ENCODE measurements around the gene MCFD2.
"Not testable (repeated sequence)": the region's sequence is repeated elsewhere in the genome, so short reads cannot be mapped to it uniquely, and the experiment has no call there.

MCFD2 gene

DNA sequence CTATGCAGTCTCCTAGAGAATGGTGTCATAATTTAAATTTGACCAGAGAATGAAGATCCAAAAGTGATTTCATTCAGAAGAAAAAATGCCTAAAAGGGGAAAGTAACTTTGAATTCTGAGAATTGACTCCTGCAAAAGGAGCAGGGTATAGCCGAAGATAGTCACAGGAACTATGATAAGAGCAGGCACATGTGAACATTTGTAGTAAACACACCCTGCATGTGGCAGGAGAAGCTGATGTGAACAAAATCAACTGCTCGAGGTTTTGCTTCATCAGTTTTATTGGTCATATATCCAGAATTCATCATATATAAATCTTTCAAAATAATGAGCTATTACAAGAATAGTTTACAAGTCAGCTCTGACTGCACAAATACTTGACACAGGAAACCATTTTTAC lies 14.0 kb downstream of the MCFD2 start:
- DNase-seq, result no peak

DNA sequence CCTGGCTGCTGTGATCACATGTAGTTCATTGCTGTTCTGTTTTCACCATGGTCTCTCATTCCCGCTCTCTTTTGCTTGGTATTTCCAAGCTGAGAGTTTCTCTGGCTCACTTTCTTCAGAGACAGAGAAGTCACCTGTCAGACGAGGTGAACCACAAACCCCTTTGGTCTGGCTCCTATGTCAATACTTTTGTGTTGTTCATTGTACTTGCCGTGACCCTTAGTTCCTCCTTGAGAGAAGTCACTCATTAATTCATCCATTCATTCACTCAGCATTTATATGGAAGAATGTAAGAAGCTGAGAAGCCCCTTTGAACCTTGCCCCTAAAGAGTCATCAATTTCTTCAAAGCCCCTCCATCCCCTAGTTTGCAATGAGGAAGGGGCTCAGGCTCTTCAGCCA lies 15.2 kb downstream of the MCFD2 start:
- no peak for DNase-seq

DNA sequence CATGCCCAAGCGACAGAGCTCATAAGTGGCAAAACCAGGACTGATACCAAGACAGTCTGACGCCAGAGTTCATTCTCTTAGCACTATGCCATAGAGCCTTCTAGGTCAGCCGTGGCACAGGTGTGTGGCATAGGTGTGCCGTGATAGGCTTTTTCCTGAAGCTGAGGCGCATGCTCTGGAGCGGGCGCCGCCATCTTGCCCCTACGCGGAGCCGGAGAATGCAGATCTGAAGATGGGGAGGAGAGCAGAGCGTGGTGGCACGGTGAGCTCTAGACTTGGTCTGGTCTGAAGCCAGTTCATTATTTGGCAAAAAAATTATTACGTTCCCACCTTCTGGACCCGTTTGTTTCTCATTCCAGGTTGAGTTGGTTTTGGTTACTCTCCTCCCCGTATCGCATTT lies 16.6 kb downstream of the MCFD2 start:
- DNase-seq, result no peak

DNA sequence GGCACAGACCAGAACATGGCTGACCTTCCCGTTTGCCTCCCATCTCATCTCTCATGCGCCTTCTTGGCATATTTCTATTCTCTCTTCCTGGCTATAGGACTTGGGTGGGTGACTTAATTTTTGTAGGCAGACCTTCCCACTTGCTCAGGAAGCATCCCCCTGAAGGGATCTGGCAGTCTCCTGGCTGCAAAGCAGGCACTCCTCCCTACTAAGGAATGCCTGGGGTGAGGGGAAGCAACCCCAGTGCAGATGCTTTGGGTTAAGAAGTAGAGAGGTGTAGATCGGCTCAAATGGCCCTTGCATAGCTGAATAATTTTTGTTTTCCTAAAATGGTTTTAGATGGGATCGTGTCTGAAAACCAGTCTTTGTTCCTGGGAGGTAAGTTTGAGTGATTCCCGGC lies 17.6 kb downstream of the MCFD2 start:
- DNase-seq, result no peak

DNA sequence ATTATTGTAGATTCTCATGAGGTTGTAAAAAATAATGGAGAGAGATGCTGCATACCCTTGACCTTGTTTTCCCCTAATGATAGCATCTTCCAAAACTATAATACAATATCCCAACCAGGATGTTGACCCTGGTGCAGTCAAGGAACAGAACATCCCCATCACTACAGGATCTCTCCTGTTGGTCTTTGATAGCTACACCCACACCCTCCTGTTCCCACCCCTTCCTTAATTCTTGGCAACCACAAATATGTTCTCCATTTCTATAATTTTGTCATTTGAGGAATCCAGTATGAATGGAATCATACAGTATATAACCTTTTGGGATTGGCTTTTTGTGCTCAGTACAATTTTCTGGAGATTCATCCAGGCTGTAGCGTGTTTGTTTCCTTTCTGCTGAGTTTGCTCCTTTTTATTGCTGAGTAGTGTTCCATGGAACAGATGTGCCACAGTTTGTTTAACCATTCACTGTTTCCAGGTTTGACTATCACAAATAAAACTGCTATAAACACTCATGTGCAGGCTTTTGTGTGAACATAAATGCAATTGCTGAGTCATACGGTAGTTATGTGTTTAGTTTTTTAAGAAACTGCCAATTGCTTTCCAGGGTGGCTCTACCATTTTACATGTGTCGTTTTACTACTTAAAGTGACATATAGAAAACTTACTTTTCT lies 22.2 kb downstream of the MCFD2 start:
- no peak for DNase-seq

DNA sequence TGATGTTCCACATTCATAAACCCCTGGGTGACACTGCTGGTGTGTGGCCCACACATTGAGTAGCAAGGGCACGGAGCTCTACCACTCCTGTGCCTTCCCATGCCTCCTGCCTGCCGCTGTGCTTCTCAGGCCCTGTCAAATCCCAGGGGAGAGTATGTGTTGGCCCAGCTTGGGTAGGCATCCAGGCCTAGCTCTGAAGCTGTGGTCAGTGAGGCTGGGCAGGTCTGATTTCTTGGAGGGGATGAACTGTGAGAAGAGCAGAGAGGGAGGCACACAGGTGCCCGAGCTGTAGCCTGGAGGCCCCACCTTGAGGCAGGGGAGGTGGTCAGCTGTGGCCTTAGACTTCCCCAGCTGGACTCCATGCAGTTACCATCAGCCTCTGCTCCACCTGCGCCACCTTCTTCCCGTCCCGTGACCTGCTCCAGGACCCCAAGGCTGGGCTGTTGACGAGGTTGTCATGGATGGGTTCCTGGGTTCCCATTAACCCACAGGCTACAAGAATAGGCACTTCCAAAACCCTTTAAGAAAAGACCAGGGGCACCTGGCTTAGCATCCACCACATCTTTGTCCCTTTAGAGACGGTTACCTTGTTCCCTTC lies 23.6 kb downstream of the MCFD2 start:
- DNase-seq, result no peak

DNA sequence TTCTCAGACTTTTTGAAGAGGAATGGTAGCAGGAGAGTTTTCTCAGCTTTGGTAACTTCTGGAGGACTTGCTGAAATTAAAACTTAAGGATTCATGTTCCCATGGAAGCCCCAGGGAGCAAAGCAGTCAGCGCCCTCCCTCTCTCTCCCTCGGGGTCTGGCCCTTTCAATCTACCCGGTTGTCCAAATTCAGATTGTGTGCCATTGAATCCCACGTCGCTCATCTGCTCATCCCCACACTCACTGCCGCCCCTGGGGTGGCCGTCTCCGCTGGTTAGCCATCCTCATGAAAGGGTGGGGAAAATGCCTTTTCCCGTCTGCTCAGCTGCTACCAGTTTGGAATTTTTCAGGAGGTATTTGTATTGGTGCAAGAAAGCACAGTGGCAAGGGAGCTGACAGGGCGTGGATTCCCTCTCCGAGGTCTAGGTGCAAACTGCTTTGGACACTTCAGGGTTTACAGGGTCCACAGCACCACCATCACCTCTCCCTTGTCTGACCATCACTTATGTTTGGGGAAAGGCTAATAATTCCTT lies 27.1 kb downstream of the MCFD2 start:
- no peak for DNase-seq

DNA sequence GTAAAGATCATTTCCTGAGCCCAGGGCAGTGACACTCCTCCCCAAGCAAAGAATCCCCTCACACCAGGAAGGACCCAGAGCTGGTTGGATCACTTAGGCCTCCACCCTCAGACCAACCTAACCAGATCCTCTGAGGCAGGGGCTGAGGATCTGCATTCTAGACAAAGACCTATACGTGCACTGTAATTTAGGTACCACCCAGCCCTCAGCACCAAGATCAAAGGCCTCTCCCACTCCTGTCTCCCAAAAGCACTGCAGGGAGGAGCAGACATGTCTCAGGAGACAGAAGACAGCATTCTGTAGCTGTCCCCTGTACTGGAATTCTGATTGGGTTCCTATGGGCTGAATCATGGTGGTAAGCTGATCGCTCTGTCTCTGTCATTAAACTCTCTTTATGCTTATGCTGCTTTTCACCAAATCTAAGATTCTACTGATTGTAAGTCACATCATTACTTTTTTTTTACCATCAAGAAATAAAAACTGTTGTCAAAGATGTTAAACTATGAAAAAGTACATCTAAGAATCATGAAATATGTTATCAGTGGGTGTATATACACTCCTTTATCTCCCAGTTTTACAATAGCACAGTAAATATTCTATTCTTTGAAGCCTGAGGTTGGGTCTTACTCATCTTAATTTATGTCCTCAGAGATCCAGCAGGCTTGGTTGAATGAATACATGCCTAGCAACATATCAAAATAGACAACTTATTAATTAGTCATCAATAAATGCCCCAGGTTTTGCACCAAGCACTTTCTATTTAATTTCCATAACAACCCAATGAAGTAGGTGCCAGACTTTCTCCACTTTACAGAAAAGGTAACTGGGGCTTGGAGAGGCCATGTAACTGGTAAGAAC lies 28.3 kb downstream of the MCFD2 start:
- DNase-seq, result no peak

DNA sequence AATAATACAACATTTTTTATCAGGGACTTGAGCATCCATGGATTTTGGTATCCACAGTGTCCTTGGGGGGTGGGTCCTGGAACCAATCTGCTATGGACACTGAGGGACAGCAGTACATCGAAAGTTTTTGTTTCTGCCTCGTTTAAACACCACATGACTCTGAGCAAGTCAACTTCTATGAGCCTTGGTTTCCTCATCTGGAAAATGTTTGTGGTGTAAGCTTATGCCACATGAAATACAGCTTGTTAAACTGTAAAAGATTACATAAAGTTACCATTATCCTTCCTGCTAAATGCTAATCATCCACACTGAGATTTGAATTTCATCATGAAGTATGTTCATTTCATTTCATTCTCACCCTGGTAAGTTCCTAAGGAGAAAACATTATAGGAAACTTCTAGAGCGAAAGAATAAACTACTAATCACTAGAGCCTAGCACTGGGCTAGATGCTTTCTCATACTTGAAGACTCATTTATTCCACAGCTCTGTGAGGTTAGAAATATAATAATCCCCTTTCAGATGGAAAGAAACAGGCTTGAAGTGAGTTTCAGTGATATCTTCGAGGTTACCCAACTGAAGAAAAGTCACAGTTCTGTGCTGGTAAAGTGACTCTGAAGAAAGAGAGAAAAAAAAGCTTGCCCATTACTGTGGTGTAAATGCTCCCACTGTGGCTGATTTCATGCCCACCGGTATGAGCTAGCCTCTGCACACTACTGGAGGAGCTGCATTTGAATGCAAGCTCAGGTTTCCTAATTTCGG lies 29.2 kb downstream of the MCFD2 start:
- DNase-seq, result no peak

DNA sequence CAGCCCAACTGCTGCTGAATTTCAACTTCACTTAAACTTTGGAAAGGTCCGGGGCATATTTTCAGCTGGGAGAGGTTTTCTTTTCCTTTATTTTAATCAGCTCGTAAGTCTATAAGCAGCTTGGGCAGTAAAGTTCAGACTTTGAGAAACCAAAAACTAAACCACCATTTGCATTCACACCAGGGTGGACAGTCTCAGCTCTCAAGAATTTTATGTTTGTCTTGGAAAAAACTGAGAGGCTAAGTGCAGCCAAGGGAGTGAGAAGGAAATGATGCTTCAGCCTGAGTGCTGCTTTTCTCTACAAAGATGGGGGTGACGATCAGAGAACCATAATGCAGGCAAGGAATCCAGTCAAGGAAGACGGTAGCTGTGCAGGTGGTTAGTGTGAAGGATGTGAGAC lies 30.2 kb downstream of the MCFD2 start:
- no peak for DNase-seq

DNA sequence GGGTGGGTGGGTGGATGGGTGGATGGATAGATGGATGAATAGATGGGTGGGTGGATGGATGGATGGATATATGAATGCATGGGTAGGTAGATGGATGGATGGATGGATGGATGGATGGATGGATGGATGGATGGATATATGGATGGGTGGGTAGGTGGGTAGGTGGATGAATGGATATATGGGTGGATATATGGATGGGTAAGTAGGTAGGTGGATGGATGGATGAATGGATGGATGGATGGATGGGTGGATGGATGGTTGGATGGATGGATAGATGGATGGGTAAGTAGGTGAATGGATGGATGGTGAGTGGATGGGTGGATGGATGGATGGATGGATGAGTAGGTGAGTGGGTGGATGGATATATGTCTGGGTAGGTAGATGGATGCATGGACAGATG lies 36.1 kb downstream of the MCFD2 start:
- no peak for DNase-seq

DNA sequence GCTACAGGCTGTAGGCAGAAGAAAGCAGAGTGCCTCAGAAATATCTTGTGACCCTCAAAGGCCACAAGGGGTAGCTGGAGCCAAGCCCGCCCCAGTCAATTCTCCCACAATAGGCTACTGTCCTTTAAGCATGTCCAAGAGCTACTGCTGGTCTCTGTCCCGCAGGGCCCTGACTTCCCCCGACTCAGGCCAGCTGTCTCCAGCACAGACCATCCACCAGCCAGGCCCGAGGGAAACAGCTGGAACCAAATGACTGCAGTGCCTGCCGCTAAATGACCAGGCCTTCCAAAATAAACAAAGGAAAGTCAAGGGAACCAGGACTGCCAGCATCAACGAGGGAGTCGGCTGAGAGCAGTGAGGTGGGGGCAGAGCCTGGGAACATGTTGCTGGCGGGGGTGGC lies 36.7 kb downstream of the MCFD2 start:
- no peak for DNase-seq

DNA sequence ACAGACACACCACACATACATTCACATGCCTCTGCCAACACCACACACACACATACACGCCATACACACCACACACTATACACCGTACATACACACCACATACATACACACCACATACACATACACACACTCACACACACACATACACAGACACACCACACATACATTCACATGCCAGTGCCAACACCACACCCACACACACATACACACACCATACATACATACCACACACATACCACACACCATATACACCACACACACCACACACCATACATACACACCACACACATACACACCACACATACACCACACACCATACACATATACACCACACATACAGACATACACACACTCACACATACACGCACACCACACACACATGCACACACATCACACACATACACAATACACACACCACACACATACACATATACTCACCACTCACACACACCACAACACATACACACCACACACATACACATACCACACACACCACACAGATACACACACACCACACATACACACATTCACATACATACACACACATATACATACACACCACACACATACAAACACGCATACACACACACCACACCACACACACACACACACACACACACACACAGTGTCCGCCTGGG lies 37.2 kb downstream of the MCFD2 start:
- no peak for DNase-seq

DNA sequence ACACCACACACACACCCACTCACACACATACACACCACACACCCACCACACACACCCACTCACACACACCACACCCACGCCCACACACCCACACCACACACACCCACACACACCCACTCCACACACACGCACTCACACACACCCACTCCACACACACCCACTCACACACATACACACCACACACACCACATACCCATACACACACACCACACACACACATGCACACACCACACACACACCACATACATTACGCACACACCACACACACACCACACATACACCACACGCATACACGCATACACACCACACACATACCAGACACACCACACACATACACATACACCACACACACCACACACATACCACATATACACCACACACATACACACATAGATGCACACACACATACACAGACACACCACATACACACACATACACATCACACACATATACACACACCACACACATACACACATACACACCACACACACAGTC lies 37.9 kb downstream of the MCFD2 start:
- DNase-seq, result no peak

DNA sequence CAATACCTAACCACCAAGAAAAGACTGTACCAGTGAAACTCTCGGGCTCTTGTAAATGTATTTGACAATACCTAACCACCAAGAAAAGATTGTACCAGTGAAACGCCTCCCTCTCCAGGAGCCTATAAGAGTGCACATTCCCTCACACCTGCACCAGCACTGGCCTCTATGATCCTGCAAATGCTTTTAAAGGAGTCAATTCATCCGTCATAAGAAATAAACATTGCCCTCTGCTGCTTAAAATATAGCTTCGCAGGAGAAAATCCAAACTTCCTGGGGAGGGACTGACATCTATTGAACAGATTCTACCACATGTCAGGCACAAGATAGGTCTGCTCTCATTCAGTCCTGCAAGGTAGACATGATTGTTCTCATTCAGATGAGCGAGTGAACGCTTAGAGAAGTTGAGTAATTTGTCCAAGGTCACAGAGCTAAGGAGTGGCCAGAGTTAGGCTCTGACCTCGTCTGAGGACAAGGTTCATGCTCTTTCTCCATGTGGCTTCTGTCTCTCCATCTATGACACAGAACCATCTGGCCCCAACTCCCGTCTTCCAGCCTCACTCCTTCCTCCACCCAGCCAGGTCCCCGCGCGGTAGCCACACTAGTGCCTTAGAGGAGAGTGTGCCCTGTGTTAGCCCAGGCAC lies 38.7 kb downstream of the MCFD2 start:
- DNase-seq, result peak; percentile 59 to 73 (median 73)

DNA sequence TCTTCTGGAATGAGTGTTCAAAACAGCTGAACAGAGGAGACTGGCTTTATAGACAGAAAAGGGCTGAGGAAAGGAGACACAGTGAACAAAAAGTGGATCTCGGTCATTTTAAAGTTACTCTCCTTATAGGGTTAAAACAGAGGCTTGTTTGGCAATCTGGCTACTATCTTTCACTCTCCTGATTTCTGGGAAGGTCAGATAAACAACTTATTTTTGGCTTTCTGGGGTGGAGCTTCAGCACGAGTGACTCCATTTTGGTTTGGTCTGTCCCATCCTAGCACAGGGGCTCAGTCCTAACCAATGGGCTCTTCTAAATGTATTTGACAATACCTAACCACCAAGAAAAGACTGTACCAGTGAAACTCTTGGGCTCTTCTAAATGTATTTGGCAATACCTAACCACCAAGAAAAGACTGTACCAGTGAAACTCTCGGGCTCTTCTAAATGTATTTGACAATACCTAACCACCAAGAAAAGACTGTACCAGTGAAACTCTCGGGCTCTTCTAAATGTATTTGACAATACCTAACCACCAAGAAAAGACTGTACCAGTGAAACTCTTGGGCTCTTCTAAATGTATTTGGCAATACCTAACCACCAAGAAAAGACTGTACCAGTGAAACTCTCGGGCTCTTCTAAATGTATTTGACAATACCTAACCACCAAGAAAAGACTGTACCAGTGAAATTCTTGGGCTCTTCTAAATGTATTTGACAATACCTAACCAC lies 39.5 kb downstream of the MCFD2 start:
- DNase-seq, result not testable (repeated sequence)

DNA sequence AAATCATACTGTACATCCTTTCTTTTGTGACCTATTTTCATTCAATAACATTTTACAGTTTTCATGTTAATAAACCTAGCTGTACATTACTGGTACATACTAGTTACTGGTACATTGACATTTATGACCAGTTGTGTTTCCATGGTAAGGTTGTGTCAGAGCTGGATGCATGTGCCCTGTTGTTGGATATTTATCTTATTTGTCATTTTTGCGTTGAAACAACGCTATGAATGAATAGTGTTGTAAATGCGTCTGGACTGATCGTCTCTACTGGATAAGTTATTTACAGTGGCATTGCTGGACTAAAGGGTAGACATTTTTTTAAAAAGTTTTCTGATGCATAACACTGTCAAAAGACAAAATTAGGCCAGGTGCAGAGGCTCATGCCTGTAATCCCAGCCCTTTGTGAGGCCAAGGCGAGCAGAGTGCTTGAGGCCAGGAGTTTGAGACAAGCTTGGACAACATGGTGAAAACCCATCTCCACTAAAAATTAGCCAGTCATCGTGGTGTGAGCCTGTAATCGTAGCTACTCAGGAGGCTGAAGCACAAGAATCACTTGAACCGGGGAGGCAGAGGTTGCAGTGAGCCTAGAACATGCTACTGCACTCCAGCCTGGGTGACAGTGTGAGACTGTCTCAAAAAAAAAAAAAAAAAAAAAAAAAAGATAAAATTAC lies 40.2 kb downstream of the MCFD2 start:
- DNase-seq, result no peak

DNA sequence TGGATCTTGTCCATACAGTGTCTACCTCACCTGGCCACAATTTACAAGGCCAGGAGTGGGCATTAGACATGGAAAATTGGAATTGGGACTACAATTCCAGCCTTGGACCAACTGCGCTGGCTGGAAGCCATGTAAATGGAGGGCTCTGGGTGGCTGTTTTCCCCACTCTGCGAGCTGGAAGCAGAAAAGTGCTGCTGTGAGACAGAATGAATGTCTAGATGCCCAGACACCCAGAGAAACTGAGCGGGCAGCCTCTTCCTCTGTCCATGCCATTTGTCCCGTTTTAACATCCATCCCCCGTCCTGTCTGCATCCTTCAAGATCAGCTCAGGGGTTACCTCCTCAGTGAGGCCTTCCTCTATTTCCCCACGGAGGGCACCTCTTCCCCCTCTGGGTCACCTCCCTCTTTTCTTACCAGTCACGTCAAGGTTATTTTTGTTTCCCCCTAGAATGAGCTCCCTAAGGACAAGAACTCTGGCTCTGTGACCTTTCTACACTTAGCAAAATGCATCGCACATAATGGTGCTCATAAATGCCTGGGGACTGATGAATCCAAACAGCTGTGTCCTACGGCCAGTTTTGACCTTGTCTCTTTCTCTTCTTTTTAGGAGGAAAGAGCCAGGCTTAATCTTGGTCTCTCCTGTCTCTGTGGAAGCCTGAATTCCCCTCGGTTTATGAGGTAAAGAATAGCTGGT lies 41.2 kb downstream of the MCFD2 start:
- DNase-seq, result no peak

DNA sequence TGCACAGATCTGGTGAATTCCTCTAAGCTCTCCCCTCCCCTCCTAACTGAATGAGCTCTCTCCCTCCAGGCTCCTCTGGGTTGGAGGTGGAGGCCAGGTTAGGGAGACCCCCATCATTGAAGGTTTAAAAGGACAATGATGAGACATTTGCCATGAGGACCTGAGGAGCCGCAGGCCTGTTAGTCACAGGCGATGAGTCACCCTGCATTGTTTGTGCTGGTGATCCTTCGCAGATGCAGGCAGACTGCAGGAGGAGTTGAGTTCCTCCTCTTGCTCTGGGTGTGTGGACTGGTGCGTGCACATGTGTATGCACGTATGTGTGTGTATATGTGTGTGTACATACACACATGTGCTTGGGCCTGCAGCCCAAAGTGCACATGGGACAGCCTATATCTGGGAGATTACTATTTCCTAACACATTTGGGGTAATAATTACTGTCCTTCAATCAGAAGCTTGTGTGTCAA lies 42.0 kb downstream of the MCFD2 start:
- DNase-seq, result peak; percentile 89 to 93 (median 92)
